ENCODE measurements around the gene ASB17. TPM values are rescaled to one million over a fixed set of nuclear protein-coding genes. Genes with fewer than 3 reads are reported as not detected.
"Not testable (repeated sequence)": the region's sequence is repeated elsewhere in the genome, so short reads cannot be mapped to it uniquely, and the experiment has no call there.

The ASB17 gene, protein sequence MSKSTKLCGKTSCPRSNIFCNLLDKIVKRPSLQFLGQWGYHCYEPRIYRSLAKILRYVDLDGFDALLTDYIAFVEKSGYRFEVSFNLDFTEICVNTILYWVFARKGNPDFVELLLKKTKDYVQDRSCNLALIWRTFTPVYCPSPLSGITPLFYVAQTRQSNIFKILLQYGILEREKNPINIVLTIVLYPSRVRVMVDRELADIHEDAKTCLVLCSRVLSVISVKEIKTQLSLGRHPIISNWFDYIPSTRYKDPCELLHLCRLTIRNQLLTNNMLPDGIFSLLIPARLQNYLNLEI
- polyA plus RNA-seq, result not detected
- long read RNA-seq, donor 1, result 0 reads
- long read RNA-seq, donor 2, result 0 reads
- long read RNA-seq, donor 3, result 0 reads
- long read RNA-seq, donor 4, result 0 reads
- long read RNA-seq, donor 5, result 0 reads
- long read RNA-seq, donor 6, result 0 reads
- long read RNA-seq, donor 7, result 0 reads
- long read RNA-seq, donor 8, result 0 reads
- long read RNA-seq, donor 9, result 0 reads
- long read RNA-seq, donor 10, result 0 reads

DNA sequence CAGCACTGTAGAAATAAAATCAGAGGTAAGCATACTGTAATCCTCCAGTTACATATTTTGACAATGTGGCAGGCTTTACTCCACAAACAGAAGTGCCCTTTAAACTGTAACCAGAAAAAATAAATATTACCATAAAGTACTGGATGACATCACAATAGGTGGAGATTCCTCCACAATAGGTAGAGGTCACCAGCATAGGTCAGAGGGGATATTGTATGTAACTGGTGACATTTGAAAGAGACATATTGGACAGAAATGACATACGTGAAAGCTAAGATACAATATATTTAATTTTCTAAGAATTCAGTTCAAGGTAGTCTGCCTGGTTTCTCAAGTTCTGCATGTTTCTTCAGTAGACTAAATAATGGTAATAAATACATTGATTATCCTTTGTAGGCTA lies at the start of gene ASB17:
TSS of gene ASB17 (minus strand) at position 101 of the 400 bp plus-strand sequence. CDS start 113 bp downstream, outside the sequence.
- Histone ChIP-seq H3K9me3 (ENCODE audit: control insufficient read depth in 2 of 2, insufficient read depth in 1 of 2, low read depth in 1 of 2, low read length in 1 of 2) (no peaks in the 10 kb centered on the region), H3K4me3 (ENCODE audit: low read depth in 1 of 3, low read length in 3 of 3) (no peak within 1 kb of the TSS), H3K27me3 (ENCODE audit: control insufficient read depth in 3 of 3, insufficient read depth in 3 of 3, low read length in 3 of 3) (no peaks in the 10 kb centered on the region), H3K4me1 (ENCODE audit: control insufficient read depth in 3 of 3, insufficient read depth in 2 of 3, low read depth in 1 of 3, low read length in 2 of 3) (no peaks in the 10 kb centered on the region), H3K36me3 (ENCODE audit: control insufficient read depth in 3 of 3, insufficient read depth in 2 of 3, low read depth in 1 of 3, low read length in 3 of 3) (no peaks in the 10 kb centered on the region), H3K27ac (ENCODE audit: low read depth in 1 of 3, low read length in 2 of 3) (no peak within 1 kb of the TSS)
- FAIRE-seq (no peak), DNase-seq (no peak)
- WGBS, 3 donors, result 69 to 91% (median 71%) methylated on average over 1 of the region's 1 CpG

DNA sequence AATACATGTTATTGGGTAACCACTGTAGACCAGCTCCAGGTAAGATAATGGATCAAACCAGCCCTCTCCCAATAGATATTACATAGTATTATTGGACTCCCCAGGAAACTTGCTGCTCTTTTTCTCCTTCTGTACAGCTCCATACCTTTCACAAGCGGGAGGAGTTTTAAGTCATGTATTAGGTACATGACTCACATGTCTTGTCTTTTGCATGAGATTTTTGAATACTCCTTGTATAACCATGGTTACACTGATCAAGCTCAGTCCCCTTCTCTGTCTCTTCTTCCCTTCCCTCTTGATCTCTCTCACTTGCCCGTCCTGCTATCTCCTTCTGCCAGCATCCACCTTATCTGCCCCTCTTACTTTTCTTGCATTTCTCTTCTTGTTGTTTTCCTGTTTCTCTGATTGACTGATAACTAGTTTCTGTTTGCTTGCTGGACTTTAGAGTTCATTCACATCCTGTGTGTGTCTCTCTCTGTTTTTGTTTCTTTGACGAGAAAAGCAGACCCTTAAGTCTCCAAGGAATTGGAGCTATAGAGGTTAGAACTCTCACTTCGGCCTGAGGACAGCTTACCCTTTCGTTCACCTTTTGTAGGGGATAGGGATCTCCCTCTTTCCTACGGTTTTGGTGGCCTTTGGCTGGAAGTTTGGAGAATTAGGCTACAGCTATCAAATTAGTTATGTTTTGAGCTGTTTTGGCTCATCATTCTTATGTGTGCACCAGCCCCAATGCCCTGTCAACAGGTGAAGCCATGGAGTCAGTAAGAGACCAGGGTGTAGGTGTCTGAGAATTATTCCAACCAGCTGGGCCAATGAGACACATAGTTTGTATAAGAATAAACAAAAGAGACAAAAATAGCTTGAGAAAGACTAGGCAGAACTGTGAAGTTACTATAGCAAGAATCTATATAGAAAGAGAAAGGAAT lies 49.0 kb upstream of the ASB17 start:
- DNase-seq (no peak), FAIRE-seq (no peak)
- Histone ChIP-seq H3K4me1 (ENCODE audit: control insufficient read depth in 3 of 3, insufficient read depth in 2 of 3, low read depth in 1 of 3, low read length in 2 of 3) (no peaks in the 10 kb centered on the region), H3K27me3 (ENCODE audit: control insufficient read depth in 3 of 3, insufficient read depth in 3 of 3, low read length in 3 of 3) (no peaks in the 10 kb centered on the region), H3K9me3 (ENCODE audit: control insufficient read depth in 2 of 2, insufficient read depth in 1 of 2, low read depth in 1 of 2, low read length in 1 of 2) (peaks cover 0 to 2% of the 10 kb centered on the region in 2 donors), H3K27ac (ENCODE audit: low read depth in 1 of 3, low read length in 2 of 3) (no peak overlapping the region), H3K4me3 (ENCODE audit: low read depth in 1 of 3, low read length in 3 of 3) (no peak overlapping the region), H3K36me3 (ENCODE audit: control insufficient read depth in 3 of 3, insufficient read depth in 2 of 3, low read depth in 1 of 3, low read length in 3 of 3) (no peaks in the 10 kb centered on the region)
- 58 to 71% (median 71%) methylated on average over 6 of the region's 6 CpGs for WGBS, 3 donors

DNA sequence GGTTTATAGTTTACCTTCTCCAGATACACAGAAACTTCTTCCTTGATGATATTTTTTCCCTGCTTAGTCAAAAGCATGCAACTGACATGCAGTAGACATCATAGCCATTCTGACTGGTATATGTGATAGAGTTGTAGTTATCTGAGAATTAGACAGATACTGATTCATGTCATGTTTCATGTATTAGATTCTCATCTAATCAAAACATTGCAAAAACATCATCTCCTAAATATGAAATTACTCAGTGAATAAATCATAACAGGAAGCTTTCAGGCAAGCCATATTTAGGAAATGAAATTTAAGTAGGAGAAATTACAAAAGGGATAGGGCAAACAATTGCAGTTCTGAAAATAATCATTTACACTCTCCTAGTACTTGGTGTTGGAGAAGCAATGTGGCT lies 38.4 kb upstream of the ASB17 start:
- no peak for FAIRE-seq
- H3K4me1 ChIP-seq (ENCODE audit: control insufficient read depth in 3 of 3, insufficient read depth in 2 of 3, low read depth in 1 of 3, low read length in 2 of 3), result no peaks in the 10 kb centered on the region
- H3K9me3 ChIP-seq (ENCODE audit: control insufficient read depth in 2 of 2, insufficient read depth in 1 of 2, low read depth in 1 of 2, low read length in 1 of 2), result no peaks in the 10 kb centered on the region
- H3K27me3 ChIP-seq (ENCODE audit: control insufficient read depth in 3 of 3, insufficient read depth in 3 of 3, low read length in 3 of 3), result no peaks in the 10 kb centered on the region
- DNase-seq, result no peak
- H3K27ac ChIP-seq (ENCODE audit: low read depth in 1 of 3, low read length in 2 of 3), result no peak overlapping the region
- no peaks in the 10 kb centered on the region for H3K36me3 ChIP-seq (ENCODE audit: control insufficient read depth in 3 of 3, insufficient read depth in 2 of 3, low read depth in 1 of 3, low read length in 3 of 3)
- no peak overlapping the region for H3K4me3 ChIP-seq (ENCODE audit: low read depth in 1 of 3, low read length in 3 of 3)

DNA sequence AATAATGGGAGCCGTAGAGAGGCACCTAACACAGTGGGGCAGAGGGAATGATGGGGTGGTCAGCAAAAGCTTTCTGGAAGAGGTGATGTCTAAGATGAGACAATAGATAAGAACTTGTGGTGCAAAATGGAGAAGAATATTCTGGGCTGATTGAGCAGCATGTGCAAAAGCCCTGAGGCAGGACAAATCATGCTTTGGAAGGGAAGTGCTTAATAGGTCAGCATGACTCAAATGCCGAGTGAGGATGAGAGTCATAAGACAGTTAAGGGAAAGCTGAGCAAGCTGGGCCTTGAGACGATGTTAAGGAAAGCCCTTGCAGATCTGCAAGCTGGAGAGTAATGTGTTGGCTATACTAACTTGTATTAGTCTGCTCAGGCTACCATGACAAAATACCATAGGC lies 37.3 kb upstream of the ASB17 start:
- DNase-seq (no peak), FAIRE-seq (no peak)
- no peaks in the 10 kb centered on the region for H3K36me3 ChIP-seq (ENCODE audit: control insufficient read depth in 3 of 3, insufficient read depth in 2 of 3, low read depth in 1 of 3, low read length in 3 of 3)
- H3K9me3 ChIP-seq (ENCODE audit: control insufficient read depth in 2 of 2, insufficient read depth in 1 of 2, low read depth in 1 of 2, low read length in 1 of 2), result no peaks in the 10 kb centered on the region
- no peak overlapping the region for H3K27ac ChIP-seq (ENCODE audit: low read depth in 1 of 3, low read length in 2 of 3)
- H3K4me3 ChIP-seq (ENCODE audit: low read depth in 1 of 3, low read length in 3 of 3), result no peak overlapping the region
- no peaks in the 10 kb centered on the region for H3K27me3 ChIP-seq (ENCODE audit: control insufficient read depth in 3 of 3, insufficient read depth in 3 of 3, low read length in 3 of 3)
- WGBS, 3 donors, result 80 to 90% (median 80%) methylated on average over 3 of the region's 3 CpGs
- H3K4me1 ChIP-seq (ENCODE audit: control insufficient read depth in 3 of 3, insufficient read depth in 2 of 3, low read depth in 1 of 3, low read length in 2 of 3), result no peaks in the 10 kb centered on the region

DNA sequence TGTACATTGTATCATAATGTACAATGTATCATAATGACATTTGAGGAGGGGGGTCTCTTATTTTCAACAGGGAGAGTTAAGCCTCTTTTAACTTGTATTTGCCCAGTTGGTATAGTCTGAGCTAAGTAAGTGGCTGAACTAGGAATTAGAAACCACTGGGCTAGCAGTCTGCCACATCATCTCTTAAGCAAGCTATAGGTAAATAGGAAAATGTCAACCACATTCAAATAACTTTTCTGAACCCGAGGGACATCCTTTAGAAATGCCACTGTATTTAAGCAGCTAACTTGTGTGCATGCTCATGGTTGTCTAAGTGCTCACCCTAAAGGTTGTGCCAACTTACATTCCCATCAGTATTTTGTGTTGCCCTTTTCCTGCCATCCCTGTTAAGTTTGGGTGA lies 35.5 kb upstream of the ASB17 start:
- no peak for FAIRE-seq
- no peaks in the 10 kb centered on the region for H3K27me3 ChIP-seq (ENCODE audit: control insufficient read depth in 3 of 3, insufficient read depth in 3 of 3, low read length in 3 of 3)
- H3K4me1 ChIP-seq (ENCODE audit: control insufficient read depth in 3 of 3, insufficient read depth in 2 of 3, low read depth in 1 of 3, low read length in 2 of 3), result no peaks in the 10 kb centered on the region
- H3K4me3 ChIP-seq (ENCODE audit: low read depth in 1 of 3, low read length in 3 of 3), result no peak overlapping the region
- no peaks in the 10 kb centered on the region for H3K9me3 ChIP-seq (ENCODE audit: control insufficient read depth in 2 of 2, insufficient read depth in 1 of 2, low read depth in 1 of 2, low read length in 1 of 2)
- DNase-seq, result no peak
- no peaks in the 10 kb centered on the region for H3K36me3 ChIP-seq (ENCODE audit: control insufficient read depth in 3 of 3, insufficient read depth in 2 of 3, low read depth in 1 of 3, low read length in 3 of 3)
- no peak overlapping the region for H3K27ac ChIP-seq (ENCODE audit: low read depth in 1 of 3, low read length in 2 of 3)
- 44 to 63% (median 58%) methylated on average over 1 of the region's 1 CpG for WGBS, 3 donors

DNA sequence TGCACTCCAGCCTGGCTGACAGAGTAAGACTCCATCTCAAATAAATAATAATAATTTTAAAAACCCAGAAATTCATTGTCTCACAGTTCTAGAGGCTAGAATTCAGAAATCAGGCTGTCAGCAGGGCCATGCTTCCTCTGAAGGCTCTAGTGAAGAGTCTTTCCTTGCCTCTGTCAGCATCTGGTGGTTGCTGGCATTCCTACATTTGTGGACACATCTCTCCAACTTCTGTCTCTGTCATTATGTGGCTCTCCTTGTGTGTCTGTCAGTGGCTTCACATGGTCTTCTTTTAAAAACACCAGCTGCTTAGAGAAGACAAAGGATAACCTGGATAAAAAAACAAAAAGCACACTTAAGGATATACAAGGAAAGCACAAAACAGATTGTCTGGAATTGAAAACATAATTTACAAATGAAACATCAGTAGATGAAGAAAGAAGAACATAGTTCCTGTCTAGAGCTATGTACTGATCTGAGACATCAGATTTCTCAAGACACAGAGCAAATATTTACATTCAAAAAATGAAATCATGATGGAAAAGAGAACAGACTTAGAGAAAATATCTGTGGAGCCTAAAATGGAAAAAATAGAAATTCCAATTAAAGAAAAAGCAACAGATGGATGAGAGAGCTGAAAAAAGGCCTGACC lies 32.7 kb upstream of the ASB17 start:
- no peak for DNase-seq
- H3K4me3 ChIP-seq (ENCODE audit: low read depth in 1 of 3, low read length in 3 of 3), result no peak overlapping the region
- no peak overlapping the region for H3K27ac ChIP-seq (ENCODE audit: low read depth in 1 of 3, low read length in 2 of 3)
- no peak for FAIRE-seq
- no peaks in the 10 kb centered on the region for H3K36me3 ChIP-seq (ENCODE audit: control insufficient read depth in 3 of 3, insufficient read depth in 2 of 3, low read depth in 1 of 3, low read length in 3 of 3)
- H3K9me3 ChIP-seq (ENCODE audit: control insufficient read depth in 2 of 2, insufficient read depth in 1 of 2, low read depth in 1 of 2, low read length in 1 of 2), result peaks cover 0 to 3% of the 10 kb centered on the region in 2 donors
- H3K4me1 ChIP-seq (ENCODE audit: control insufficient read depth in 3 of 3, insufficient read depth in 2 of 3, low read depth in 1 of 3, low read length in 2 of 3), result no peaks in the 10 kb centered on the region
- no peaks in the 10 kb centered on the region for H3K27me3 ChIP-seq (ENCODE audit: control insufficient read depth in 3 of 3, insufficient read depth in 3 of 3, low read length in 3 of 3)

DNA sequence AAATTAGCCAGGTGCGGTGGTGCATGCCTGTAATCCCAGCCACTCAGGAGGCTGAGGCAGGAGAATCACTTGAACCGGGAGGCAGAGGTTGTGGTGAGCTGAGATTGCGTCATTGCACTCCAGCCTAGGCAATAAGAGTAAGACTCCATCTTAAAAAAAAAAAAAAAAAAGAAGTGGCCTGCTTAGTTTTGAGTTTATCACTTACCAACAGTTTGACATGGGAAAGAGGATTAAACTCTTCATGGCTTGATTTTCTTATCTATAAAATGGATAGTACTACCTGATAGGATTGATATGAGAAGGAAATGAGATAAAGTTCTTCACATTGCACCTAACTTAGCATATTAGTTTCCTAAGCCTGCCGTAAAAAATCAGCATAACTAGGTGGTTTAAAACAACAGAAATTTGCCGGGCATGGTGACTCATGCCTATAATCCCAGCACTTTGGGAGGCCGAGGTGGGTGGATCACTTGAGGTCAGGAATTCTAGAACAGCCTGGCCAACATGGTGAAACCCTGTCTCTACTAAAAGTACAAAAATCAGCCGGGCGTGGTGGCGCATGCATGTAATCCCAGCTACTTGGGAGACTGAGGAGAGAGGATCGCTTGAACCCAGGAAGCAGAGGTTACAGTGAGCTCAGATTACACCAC lies 32.0 kb upstream of the ASB17 start:
- H3K4me1 ChIP-seq (ENCODE audit: control insufficient read depth in 3 of 3, insufficient read depth in 2 of 3, low read depth in 1 of 3, low read length in 2 of 3); H3K27me3 ChIP-seq (ENCODE audit: control insufficient read depth in 3 of 3, insufficient read depth in 3 of 3, low read length in 3 of 3); H3K9me3 ChIP-seq (ENCODE audit: control insufficient read depth in 2 of 2, insufficient read depth in 1 of 2, low read depth in 1 of 2, low read length in 1 of 2); H3K36me3 ChIP-seq (ENCODE audit: control insufficient read depth in 3 of 3, insufficient read depth in 2 of 3, low read depth in 1 of 3, low read length in 3 of 3); H3K4me3 ChIP-seq (ENCODE audit: low read depth in 1 of 3, low read length in 3 of 3); H3K27ac ChIP-seq (ENCODE audit: low read depth in 1 of 3, low read length in 2 of 3); DNase-seq; FAIRE-seq: not testable (repeated sequence)
- 62 to 83% (median 72%) methylated on average over 10 of the region's 10 CpGs for WGBS, 3 donors

DNA sequence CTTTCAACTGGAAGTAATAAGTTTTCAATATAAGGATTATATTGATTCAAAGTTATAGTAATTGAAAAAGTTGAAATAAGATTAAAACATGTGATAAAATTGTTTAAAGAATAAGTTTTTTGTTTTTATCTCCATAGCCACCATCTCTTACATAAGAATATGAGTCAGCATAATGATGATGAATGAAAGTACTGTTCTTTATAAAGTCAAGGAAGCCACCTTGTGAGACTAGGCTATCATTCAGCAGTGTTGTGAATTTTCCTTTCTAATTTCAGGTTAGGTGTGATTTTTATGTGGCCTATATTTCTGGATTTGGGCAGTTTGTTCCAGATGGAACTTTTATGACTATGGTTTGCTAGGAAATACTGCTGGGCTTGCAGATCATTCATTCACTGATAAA lies 22.4 kb upstream of the ASB17 start:
- H3K4me1 ChIP-seq (ENCODE audit: control insufficient read depth in 3 of 3, insufficient read depth in 2 of 3, low read depth in 1 of 3, low read length in 2 of 3), result no peaks in the 10 kb centered on the region
- H3K36me3 ChIP-seq (ENCODE audit: control insufficient read depth in 3 of 3, insufficient read depth in 2 of 3, low read depth in 1 of 3, low read length in 3 of 3), result no peaks in the 10 kb centered on the region
- DNase-seq, result no peak
- no peak overlapping the region for H3K27ac ChIP-seq (ENCODE audit: low read depth in 1 of 3, low read length in 2 of 3)
- FAIRE-seq, result no peak
- H3K27me3 ChIP-seq (ENCODE audit: control insufficient read depth in 3 of 3, insufficient read depth in 3 of 3, low read length in 3 of 3), result no peaks in the 10 kb centered on the region
- no peaks in the 10 kb centered on the region for H3K9me3 ChIP-seq (ENCODE audit: control insufficient read depth in 2 of 2, insufficient read depth in 1 of 2, low read depth in 1 of 2, low read length in 1 of 2)
- H3K4me3 ChIP-seq (ENCODE audit: low read depth in 1 of 3, low read length in 3 of 3), result no peak overlapping the region
